ENCODE results near the gene BPIFA2. TPM values are rescaled to one million over a fixed set of nuclear protein-coding genes. Genes with fewer than 3 reads are reported as not detected.

Gene BPIFA2
- total and polyA plus RNA-seq, 2 experiments from 2014 or later = not detected

GRCh38 chr20:33137195-33137594 is 30.8 kb upstream of the BPIFA2 start:
- H3K27me3 ChIP-seq (replicated peaks; ENCODE audit: insufficient read depth) = no peaks in the 10 kb centered on the region
- H3K9ac ChIP-seq = no peak overlapping the region
- H3F3A ChIP-seq (ENCODE audit: insufficient read depth) = no peaks in the 10 kb centered on the region
- no peak overlapping the region for H3K27ac ChIP-seq
- H3K9me3 ChIP-seq (ENCODE audit: low read depth) = no peaks in the 10 kb centered on the region
- TF ChIP-seq EZH2phosphoT487 (IDR thresholded peaks at IDR 0.05; ENCODE audit: insufficient read depth, low read depth) (no peak), EZH2 (IDR thresholded peaks at IDR 0.05; ENCODE audit: insufficient read depth, poor library complexity, severe bottlenecking) (no peak)
- H4K20me1 ChIP-seq (ENCODE audit: insufficient read depth) = no peaks in the 10 kb centered on the region
- WGBS, 2 experiments (ENCODE audit: low coverage in 1 of 2, low lambda C conversion rate in 2 of 2, missing lambda C conversion rate in 2 of 2) = 27 to 40% methylated on average over 3 of the region's 3 CpGs
- H3K79me2 ChIP-seq (ENCODE audit: insufficient read depth) = no peaks in the 10 kb centered on the region
- H3K9me2 ChIP-seq (ENCODE audit: insufficient read depth) = no peaks in the 10 kb centered on the region
- no peak overlapping the region for H3K4me2 ChIP-seq (ENCODE audit: unreplicated experiment)
- no peaks in the 10 kb centered on the region for H3K36me3 ChIP-seq (ENCODE audit: low read depth)
- DNase-seq = no peak
- in situ Hi-C loops (cut with MboI) = no loop called here
- no peak overlapping the region for H2AFZ ChIP-seq
- peaks cover 6% of the 10 kb centered on the region for H3K4me1 ChIP-seq (ENCODE audit: insufficient read depth)
- no peak overlapping the region for H3K4me3 ChIP-seq

- no peaks in the 10 kb centered on the region for H3K79me2 ChIP-seq (ENCODE audit: insufficient read depth)
- no peaks in the 10 kb centered on the region for H3K36me3 ChIP-seq (ENCODE audit: low read depth)
- DNase-seq = no peak
- H3F3A ChIP-seq (ENCODE audit: insufficient read depth) = no peaks in the 10 kb centered on the region
- H2AFZ ChIP-seq = no peak overlapping the region
- H4K20me1 ChIP-seq (ENCODE audit: insufficient read depth) = no peaks in the 10 kb centered on the region
- H3K27ac ChIP-seq = no peak overlapping the region
- H3K27me3 ChIP-seq (replicated peaks; ENCODE audit: insufficient read depth) = 0 out of 2 replicates have a peak, but pooled peaks cover 11% of the 10 kb centered on the region
- no peak overlapping the region for H3K9ac ChIP-seq
- no peak overlapping the region for H3K4me3 ChIP-seq
- H3K4me1 ChIP-seq (ENCODE audit: insufficient read depth) = no peaks in the 10 kb centered on the region
- H3K4me2 ChIP-seq (ENCODE audit: unreplicated experiment) = no peak overlapping the region
- no peaks in the 10 kb centered on the region for H3K9me3 ChIP-seq (ENCODE audit: low read depth)
- in situ Hi-C loops (cut with MboI) = no loop called here
- no peaks in the 10 kb centered on the region for H3K9me2 ChIP-seq (ENCODE audit: insufficient read depth)
- TF ChIP-seq EZH2phosphoT487 (IDR thresholded peaks at IDR 0.05; ENCODE audit: insufficient read depth, low read depth) (no peak), EZH2 (IDR thresholded peaks at IDR 0.05; ENCODE audit: insufficient read depth, poor library complexity, severe bottlenecking) (no peak)
Observed at GRCh38 chr20:33139467-33139866, 28.5 kb upstream of the BPIFA2 start.

- H3F3A ChIP-seq (ENCODE audit: insufficient read depth) = no peaks in the 10 kb centered on the region
- H3K9me3 ChIP-seq (ENCODE audit: low read depth) = no peaks in the 10 kb centered on the region
- H2AFZ ChIP-seq = no peak overlapping the region
- no peak overlapping the region for H3K9ac ChIP-seq
- H3K27ac ChIP-seq = no peak overlapping the region
- no peaks in the 10 kb centered on the region for H3K9me2 ChIP-seq (ENCODE audit: insufficient read depth)
- 19 to 28% methylated on average over 5 of the region's 5 CpGs for WGBS, 2 experiments (ENCODE audit: low coverage in 1 of 2, low lambda C conversion rate in 2 of 2, missing lambda C conversion rate in 2 of 2)
- no peaks in the 10 kb centered on the region for H3K36me3 ChIP-seq (ENCODE audit: low read depth)
- H3K4me3 ChIP-seq = no peak overlapping the region
- no peaks in the 10 kb centered on the region for H3K79me2 ChIP-seq (ENCODE audit: insufficient read depth)
- TF ChIP-seq EZH2phosphoT487 (IDR thresholded peaks at IDR 0.05; ENCODE audit: insufficient read depth, low read depth) (no peak), EZH2 (IDR thresholded peaks at IDR 0.05; ENCODE audit: insufficient read depth, poor library complexity, severe bottlenecking) (no peak)
- in situ Hi-C loops (cut with MboI) = no loop called here
- no peaks in the 10 kb centered on the region for H3K4me1 ChIP-seq (ENCODE audit: insufficient read depth)
- H3K27me3 ChIP-seq (replicated peaks; ENCODE audit: insufficient read depth) = peaks cover 24% of the 10 kb centered on the region; the same call in 1 of the 2 replicates
- H3K4me2 ChIP-seq (ENCODE audit: unreplicated experiment) = no peak overlapping the region
- no peak for DNase-seq
- no peaks in the 10 kb centered on the region for H4K20me1 ChIP-seq (ENCODE audit: insufficient read depth)
Observed at GRCh38 chr20:33145521-33145920, 22.4 kb upstream of the BPIFA2 start.

GRCh38 chr20:33147299-33147698 is 20.7 kb upstream of the BPIFA2 start:
- H3K9me3 ChIP-seq (ENCODE audit: low read depth) = no peaks in the 10 kb centered on the region
- no peaks in the 10 kb centered on the region for H3K79me2 ChIP-seq (ENCODE audit: insufficient read depth)
- no peaks in the 10 kb centered on the region for H3K36me3 ChIP-seq (ENCODE audit: low read depth)
- no peak for TF ChIP-seq EZH2phosphoT487 (IDR thresholded peaks at IDR 0.05; ENCODE audit: insufficient read depth, low read depth)
- H3K27me3 ChIP-seq (replicated peaks; ENCODE audit: insufficient read depth) = peaks cover 23% of the 10 kb centered on the region; the same call in 1 of the 2 replicates
- in situ Hi-C loops (cut with MboI) = no loop called here
- no peak for DNase-seq
- no peaks in the 10 kb centered on the region for H3K9me2 ChIP-seq (ENCODE audit: insufficient read depth)
- no peaks in the 10 kb centered on the region for H3K4me1 ChIP-seq (ENCODE audit: insufficient read depth)
- no peak overlapping the region for H3K4me2 ChIP-seq (ENCODE audit: unreplicated experiment)
- no peaks in the 10 kb centered on the region for H3F3A ChIP-seq (ENCODE audit: insufficient read depth)
- H3K27ac ChIP-seq = no peak overlapping the region
- no peak overlapping the region for H3K4me3 ChIP-seq
- no peaks in the 10 kb centered on the region for H4K20me1 ChIP-seq (ENCODE audit: insufficient read depth)
- WGBS, 2 experiments (ENCODE audit: low coverage in 1 of 2, low lambda C conversion rate in 2 of 2, missing lambda C conversion rate in 2 of 2) = 30 to 35% methylated on average over 5 of the region's 5 CpGs
- H3K9ac ChIP-seq = no peak overlapping the region
- H2AFZ ChIP-seq = no peak overlapping the region

- H2AFZ ChIP-seq = no peak overlapping the region
- no peaks in the 10 kb centered on the region for H3K36me3 ChIP-seq (ENCODE audit: low read depth)
- H3K4me1 ChIP-seq (ENCODE audit: insufficient read depth) = no peaks in the 10 kb centered on the region
- H3K79me2 ChIP-seq (ENCODE audit: insufficient read depth) = no peaks in the 10 kb centered on the region
- TF ChIP-seq EZH2phosphoT487 (IDR thresholded peaks at IDR 0.05; ENCODE audit: insufficient read depth, low read depth) (no peak), EZH2 (IDR thresholded peaks at IDR 0.05; ENCODE audit: insufficient read depth, poor library complexity, severe bottlenecking) (no peak)
- H4K20me1 ChIP-seq (ENCODE audit: insufficient read depth) = no peaks in the 10 kb centered on the region
- in situ Hi-C loops (cut with MboI) = no loop called here
- no peak for DNase-seq
- WGBS, 2 experiments (ENCODE audit: low coverage in 1 of 2, low lambda C conversion rate in 2 of 2, missing lambda C conversion rate in 2 of 2) = 26 to 28% methylated on average over 4 of the region's 4 CpGs
- H3K9me3 ChIP-seq (ENCODE audit: low read depth) = no peaks in the 10 kb centered on the region
- H3K4me2 ChIP-seq (ENCODE audit: unreplicated experiment) = no peak overlapping the region
- H3K27ac ChIP-seq = no peak overlapping the region
- no peaks in the 10 kb centered on the region for H3F3A ChIP-seq (ENCODE audit: insufficient read depth)
- H3K9ac ChIP-seq = no peak overlapping the region
- no peak overlapping the region for H3K4me3 ChIP-seq
- H3K27me3 ChIP-seq (replicated peaks; ENCODE audit: insufficient read depth) = peaks cover 15% of the 10 kb centered on the region; the same call in 1 of the 2 replicates
- no peaks in the 10 kb centered on the region for H3K9me2 ChIP-seq (ENCODE audit: insufficient read depth)
Observed at GRCh38 chr20:33148040-33148439, 19.9 kb upstream of the BPIFA2 start.
